B cell (primary cell): ENCODE measurements around the gene FBXL13. TPM values are rescaled to one million over a fixed set of nuclear protein-coding genes. Genes with fewer than 3 reads are reported as not detected.
"Not testable (repeated sequence)": the region's sequence is repeated elsewhere in the genome, so short reads cannot be mapped to it uniquely, and the experiment has no call there.

Experiments
- ATAC-seq: fragments of 200-7000 bp; cut with Tn5 transposase; one replicate; pipeline ENCODE4 v1.10.0; 2021; ENCODE audit warnings: low read depth, mild to moderate bottlenecking, moderate number of reproducible peaks, moderate library complexity
- CTCF ChIA-PET: fragments of 350-600 bp; sonication (Branson Sonifier 250); formaldehyde crosslinking; loops from one replicate; lab custom pipeline; 2021; ENCODE audit warnings: antibody characterized with exemption, inconsistent platforms; lab: Charles Lee
- POLR2A ChIA-PET: fragments of 350-600 bp; sonication (Branson Sonifier 250); formaldehyde crosslinking; loops from one replicate; lab custom pipeline; 2021; ENCODE audit warnings: antibody characterized with exemption; lab: Charles Lee
- DNase-seq: peaks from one replicate; pipeline ENCODE4 v3.0.0; 2013
- H2AFZ ChIP-seq: 2 replicates; pipeline ENCODE4 v1.6.1; 2012; ENCODE audit warnings: mild to moderate bottlenecking, low read depth, low read length; ENCODE audit not compliant: insufficient read depth, poor library complexity, severe bottlenecking
- H3K27ac ChIP-seq, 2 donors: 1 replicate in 1 of 2; 2 replicates in 1 of 2; pipeline ENCODE4 v1.5.1; 2012 to 2013; ENCODE audit warnings: low read length in 2 of 2, mild to moderate bottlenecking in 2 of 2, moderate library complexity in 1 of 2
- H3K27me3 ChIP-seq, 4 experiments: fragments of 200-600 bp in 1 of 4; sonication (generic) in 1 of 4; replicated peaks in 1 of 4; 1 replicate in 2 of 4; 2 replicates in 2 of 4; pipeline versions ENCODE4 v1.6.1 to v1.7.0; 2013 to 2016; ENCODE audit warnings: low read length in 3 of 4, mild to moderate bottlenecking in 2 of 4, mixed read lengths in 1 of 4, moderate library complexity in 1 of 4; ENCODE audit not compliant: insufficient read depth in 4 of 4, control insufficient read depth in 3 of 4; ENCODE audit errors: control extremely low read depth in 1 of 4
- H3K36me3 ChIP-seq, 2 experiments: replicated peaks in 1 of 2; 1 replicate in 1 of 2; 2 replicates in 1 of 2; pipeline versions ENCODE4 v1.6.1 to v1.7.1; 2013; ENCODE audit warnings: low read length in 1 of 2; ENCODE audit not compliant: insufficient read depth in 2 of 2, control insufficient read depth in 1 of 2; ENCODE audit errors: control extremely low read depth in 1 of 2, extremely low read depth in 1 of 2
- H3K4me1 ChIP-seq, 2 donors: fragments of 200-600 bp in 1 of 2; sonication (generic) in 1 of 2; 1 replicate in 1 of 2; 2 replicates in 1 of 2; pipeline versions ENCODE4 v1.5.1 to v1.6.1; 2013 to 2017; ENCODE audit warnings: low read length in 2 of 2; ENCODE audit not compliant: control insufficient read depth in 2 of 2, insufficient read depth in 2 of 2
- H3K4me2 ChIP-seq: replicated peaks from 2 replicates; pipeline ENCODE3; 2012; ENCODE audit warnings: mild to moderate bottlenecking, low read depth, low read length; ENCODE audit not compliant: poor library complexity, severe bottlenecking
- H3K4me3 ChIP-seq, 5 experiments: fragments of 200-600 bp in 1 of 5; sonication (generic) in 1 of 5; 1 replicate in 3 of 5; 2 replicates in 2 of 5; pipeline versions ENCODE4 v1.5.1 to v1.7.0; 2011 to 2016; ENCODE audit warnings: low read length in 4 of 5, mild to moderate bottlenecking in 4 of 5, low read depth in 2 of 5, control low read depth in 1 of 5, moderate library complexity in 1 of 5; ENCODE audit not compliant: insufficient read depth in 1 of 5; ENCODE audit errors: control extremely low read depth in 1 of 5, extremely low read depth in 1 of 5
- H3K79me2 ChIP-seq: fragments of 200-600 bp; sonication (generic); one replicate; pipeline ENCODE4 v1.6.0; 2016; ENCODE audit warnings: low read length; ENCODE audit not compliant: control insufficient read depth, insufficient read depth
- H3K9ac ChIP-seq: fragments of 200-600 bp; sonication (generic); 2 replicates; pipeline ENCODE4 v1.6.1; 2017; ENCODE audit warnings: mild to moderate bottlenecking, low read length, moderate library complexity
- H3K9me3 ChIP-seq, 3 donors: one replicate each; pipeline versions ENCODE4 v1.6.1 to v1.7.1; 2013; ENCODE audit warnings: low read length in 2 of 3; ENCODE audit not compliant: control insufficient read depth in 2 of 3, insufficient read depth in 1 of 3; ENCODE audit errors: control extremely low read depth in 1 of 3
- H4K20me1 ChIP-seq: 2 replicates; pipeline ENCODE4 v1.6.0; 2012; ENCODE audit warnings: mild to moderate bottlenecking, low read length; ENCODE audit not compliant: insufficient read depth, control insufficient read depth, poor library complexity, severe bottlenecking
- H3K27ac Mint-ChIP-seq: one replicate; pipeline ENCODE4 v1.8.0; 2021; ENCODE audit warnings: mixed read lengths
- H3K27me3 Mint-ChIP-seq: one replicate; pipeline ENCODE4 v1.8.0; 2021; ENCODE audit warnings: mixed read lengths
- H3K4me1 Mint-ChIP-seq: one replicate; pipeline ENCODE4 v1.8.0; 2021; ENCODE audit warnings: mixed read lengths
- H3K4me3 Mint-ChIP-seq: one replicate; pipeline ENCODE4 v1.8.0; 2021; ENCODE audit warnings: mixed read lengths
- H3K9me3 Mint-ChIP-seq: one replicate; pipeline ENCODE4 v1.8.0; 2022; ENCODE audit warnings: mixed read lengths; ENCODE audit not compliant: insufficient read depth
- CTCF ChIP-seq: fragments of 200-600 bp; IDR thresholded peaks from one replicate; pipeline ENCODE4 v1.8.0; 2022; ENCODE audit warnings: antibody characterized with exemption, mild to moderate bottlenecking
- EZH2 ChIP-seq: IDR thresholded peaks from 2 replicates; pipeline ENCODE4 v1.6.1; 2012; ENCODE audit warnings: borderline replicate concordance, low read depth, mild to moderate bottlenecking, moderate library complexity, low read length; ENCODE audit not compliant: insufficient read depth, poor library complexity, severe bottlenecking
- WGBS: methylation state at CpG from one replicate; pipeline ENCODE4 v1.1.5; 2013; ENCODE audit warnings: missing lambda C conversion rate; ENCODE audit not compliant: insufficient coverage; 5-methylcytosine and 5-hydroxymethylcytosine counted together
- intact Hi-C: fragments of 100-400 bp; cut with micrococcal nuclease; formaldehyde crosslinking; loops from one replicate; pipeline ENCODE4 v1.10.0; 2022
- polyA plus RNA-seq: library from polyadenylated mRNA; depleted of rRNA; stranded (reverse); fragments of >200 nt; gene quantifications from 2 replicates; pipeline ENCODE4 v1.2.3, GENCODE V29; 2012
- total RNA-seq, 2 donors: library from RNA; stranded (reverse); fragments of 120-200 nt in 1 of 2; gene quantifications; 1 replicate in 1 of 2; 2 replicates in 1 of 2; pipeline versions ENCODE4 v1.2.3 to v1.2.4, GENCODE V29; 2013 to 2022

Gene FBXL13
- total and polyA plus RNA-seq, 2 donors (not counting 1 experiment from before 2014, with no cell fraction given), result 0.22 to 4.0 TPM

DNA sequence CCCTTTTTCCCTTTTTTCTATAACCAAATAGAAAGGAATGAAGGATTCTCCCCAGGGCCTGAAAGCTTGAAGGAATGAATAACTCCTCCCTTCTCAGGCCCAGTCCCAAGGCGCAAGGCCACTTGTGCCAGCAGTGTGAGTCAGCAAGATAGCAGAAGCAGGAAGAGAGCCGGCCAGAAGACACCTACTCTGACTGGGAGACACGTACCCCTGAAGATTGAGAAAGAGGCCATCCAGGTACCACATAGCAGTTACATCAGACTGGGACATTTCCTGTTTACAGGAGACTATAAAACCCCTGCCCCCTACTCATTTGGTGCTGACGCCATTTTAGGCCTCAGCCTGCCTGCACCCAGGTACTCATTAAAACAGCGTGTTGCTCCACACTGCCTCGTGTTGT, 96.3 kb downstream of the FBXL13 start:
- Histone ChIP-seq H2AFZ (no peak overlapping the region), H3K4me1 (no peaks in the 10 kb centered on the region), H3K9ac (no peak overlapping the region), H3K4me3 (no peak overlapping the region), H3K27ac (no peak overlapping the region), H3K4me2 (no peak overlapping the region), H3K9me3 (no peaks in the 10 kb centered on the region), H3K79me2 (no peaks in the 10 kb centered on the region), H3K36me3 (no peaks in the 10 kb centered on the region), H3K27me3 (no peaks in the 10 kb centered on the region), H4K20me1 (no peaks in the 10 kb centered on the region)
- peaks cover 2% of the 10 kb centered on the region for H3K9me3 Mint-ChIP-seq
- no peaks in the 10 kb centered on the region for H3K27me3 Mint-ChIP-seq
- ChIA-PET POLR2A (no interaction called here), CTCF (no interaction called here)
- no peak for TF ChIP-seq CTCF
- TF ChIP-seq EZH2, result no peak
- H3K4me1 Mint-ChIP-seq, result no peaks in the 10 kb centered on the region
- intact Hi-C loops, result no loop called here
- H3K4me3 Mint-ChIP-seq, result no peak overlapping the region
- 92% methylated on average over 4 of the region's 6 CpGs for WGBS
- no peak for DNase-seq
- no peak overlapping the region for H3K27ac Mint-ChIP-seq
- ATAC-seq, result no peak

DNA sequence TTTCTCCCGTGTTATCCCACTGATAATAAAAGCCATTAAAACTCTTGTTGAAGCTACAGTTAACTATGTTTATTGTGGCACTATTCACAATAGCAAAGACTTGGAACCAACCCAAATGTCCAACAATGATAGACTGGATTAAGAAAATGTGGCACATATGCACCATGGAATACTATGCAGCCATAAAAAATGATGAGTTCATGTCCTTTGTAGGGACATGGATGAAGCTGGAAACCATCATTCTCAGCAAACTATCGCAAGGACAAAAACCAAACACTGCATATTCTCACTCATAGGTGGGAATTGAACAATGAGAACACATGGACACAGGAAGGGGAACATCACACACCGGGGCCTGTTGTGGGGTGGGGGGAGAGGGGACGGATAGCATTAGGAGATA, 97.0 kb downstream of the FBXL13 start:
- H3K4me1 ChIP-seq, H3K9ac ChIP-seq, H3K4me3 ChIP-seq, H3K4me2 ChIP-seq, H3K27ac Mint-ChIP-seq, H3K4me3 Mint-ChIP-seq, DNase-seq, H3K9me3 ChIP-seq, H3K79me2 ChIP-seq, H3K4me1 Mint-ChIP-seq, H3K27ac ChIP-seq, CTCF ChIA-PET, H3K27me3 Mint-ChIP-seq, ATAC-seq, H3K27me3 ChIP-seq, POLR2A ChIA-PET, H4K20me1 ChIP-seq, H2AFZ ChIP-seq, H3K9me3 Mint-ChIP-seq, intact Hi-C loops, H3K36me3 ChIP-seq: not testable (repeated sequence)
- 92% methylated on average over 2 of the region's 4 CpGs for WGBS
